GM19193 (cell line): ENCODE measurements around the gene PLEKHH2.

Source experiments
- POLR2A ChIP-seq: IDR thresholded peaks from 4 replicates; pipeline ENCODE4 v1.6.1; 2011; ENCODE audit not compliant: insufficient read depth, insufficient read length; ENCODE audit errors: extremely low read depth

PLEKHH2 gene

DNA sequence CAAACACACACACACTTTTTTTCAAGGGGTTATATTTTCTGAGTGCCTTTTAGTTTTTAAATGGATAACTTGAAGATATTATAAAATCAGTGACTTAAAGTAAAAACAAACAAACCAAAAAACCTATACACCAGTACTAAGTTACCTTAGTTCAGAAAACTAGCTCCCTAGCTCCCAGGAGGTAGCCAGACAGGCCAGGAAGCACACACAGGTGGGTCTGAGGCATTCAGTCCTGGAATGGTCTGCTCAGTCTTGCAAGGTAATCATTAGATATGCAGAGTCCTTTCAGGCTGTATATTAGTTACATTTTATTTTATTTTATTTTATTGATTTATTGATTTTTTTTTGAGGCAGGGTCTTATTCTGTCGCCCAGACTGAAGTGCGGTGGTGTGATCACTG lies 126.0 kb downstream of the PLEKHH2 start:
- no peak for TF ChIP-seq POLR2A

DNA sequence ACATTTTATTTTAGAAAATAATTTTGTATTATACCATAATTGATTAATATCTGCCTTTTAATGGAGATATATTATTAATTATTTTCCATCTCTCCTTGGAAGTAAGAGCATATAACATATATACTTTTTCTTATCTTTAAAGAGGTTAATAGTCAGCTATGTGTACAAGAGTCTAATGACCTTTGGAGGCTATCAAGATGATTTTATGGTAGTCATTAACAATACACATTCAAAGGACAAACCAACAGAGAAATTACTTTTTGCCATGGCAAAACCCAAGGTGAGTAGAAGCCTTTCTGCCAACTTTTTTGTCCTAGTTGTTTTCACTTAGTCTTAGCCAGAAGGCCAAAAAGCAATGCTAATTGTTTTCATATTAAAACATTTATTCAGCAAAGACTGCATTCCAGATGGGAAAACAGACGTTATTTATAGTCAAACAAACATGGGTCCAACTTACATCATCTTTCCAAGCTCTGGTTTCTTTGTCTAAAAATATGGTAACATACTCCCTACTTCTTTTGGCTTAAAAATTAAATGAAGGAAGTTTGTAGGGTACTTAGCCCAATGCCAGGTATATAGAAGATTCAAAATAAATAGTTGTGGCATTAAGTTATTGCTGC lies 127.1 kb downstream of the PLEKHH2 start:
- no peak for TF ChIP-seq POLR2A

DNA sequence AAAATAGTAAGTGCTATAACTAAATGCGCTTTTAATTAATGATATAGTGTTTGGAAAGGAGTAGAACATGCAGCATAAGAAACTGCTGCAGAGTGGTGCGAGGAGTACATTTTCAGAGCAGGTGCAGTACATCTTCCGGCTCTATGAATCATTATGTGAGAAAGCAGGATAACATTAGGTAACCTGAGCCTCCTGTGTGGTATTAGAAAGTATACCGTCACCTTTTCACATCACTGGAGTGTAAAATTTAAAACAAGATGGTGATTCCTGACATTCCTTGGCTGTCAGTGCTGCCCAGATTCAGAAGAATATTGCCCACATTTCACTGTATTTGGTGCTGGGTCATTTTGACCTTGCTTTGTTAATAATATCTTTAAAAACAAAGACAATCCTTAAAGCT lies 128.9 kb downstream of the PLEKHH2 start:
- no peak for TF ChIP-seq POLR2A

DNA sequence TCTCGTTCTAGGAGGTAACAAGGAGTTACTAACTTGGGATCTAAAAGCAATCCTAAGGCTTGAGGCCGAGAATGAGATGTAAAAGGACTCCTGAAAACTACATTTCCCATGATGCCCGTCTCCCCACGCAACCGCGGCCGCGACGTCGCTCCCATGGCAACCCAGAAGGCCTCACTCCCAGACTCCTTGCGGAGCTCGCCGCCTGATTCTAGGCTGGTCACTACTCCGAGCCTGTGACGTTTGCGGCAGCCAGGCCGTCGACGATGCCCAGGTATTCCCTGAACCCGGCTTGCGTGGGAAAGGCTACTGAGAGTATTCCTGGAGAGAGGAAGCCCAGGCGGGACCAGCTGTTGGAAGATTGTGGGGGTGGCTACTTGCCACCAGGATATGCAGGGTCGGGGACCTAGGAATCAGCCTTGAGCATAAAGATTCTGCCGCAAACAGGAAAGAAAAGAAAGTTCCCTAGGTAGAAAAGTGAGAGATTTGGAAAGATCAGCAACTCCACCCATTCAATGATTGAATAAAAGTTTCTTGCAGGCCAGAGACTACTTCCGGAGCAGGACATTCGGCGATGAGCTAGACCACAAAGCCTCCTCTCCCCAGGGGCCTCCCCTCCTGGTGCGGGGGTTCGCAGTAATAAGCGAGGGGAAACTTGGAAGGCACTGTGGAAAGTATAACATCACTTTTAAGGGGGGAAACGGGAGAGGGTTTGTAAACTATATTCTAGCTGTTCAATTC lies 137.0 kb downstream of the PLEKHH2 start, which contains the start of gene DYNC2LI1:
DYNC2LI1 (plus strand) TSS at position 164 of the 738 bp plus-strand sequence; CDS start at position 264, 100 bp downstream.
- TF ChIP-seq POLR2A = peak; percentile 54

DNA sequence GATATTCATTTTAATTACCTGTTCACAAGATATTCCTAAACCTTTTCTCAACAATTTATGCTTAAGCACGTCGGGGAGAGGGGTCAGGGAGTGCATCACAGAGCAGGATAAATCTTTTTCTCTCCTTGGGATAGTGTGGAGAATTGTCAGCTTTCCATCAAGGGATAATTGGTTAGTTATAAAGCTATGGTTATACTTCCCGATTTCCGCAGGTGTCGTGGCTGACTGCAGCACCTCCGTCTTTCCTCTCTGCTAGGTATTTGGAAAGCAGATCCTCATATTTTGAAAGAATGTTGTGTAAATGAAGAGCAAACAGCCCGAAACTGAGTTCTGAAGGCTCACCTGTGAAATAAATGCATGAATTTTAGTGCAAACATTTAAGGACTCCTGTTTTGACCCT lies 137.6 kb downstream of the PLEKHH2 start:
- no peak for TF ChIP-seq POLR2A

DNA sequence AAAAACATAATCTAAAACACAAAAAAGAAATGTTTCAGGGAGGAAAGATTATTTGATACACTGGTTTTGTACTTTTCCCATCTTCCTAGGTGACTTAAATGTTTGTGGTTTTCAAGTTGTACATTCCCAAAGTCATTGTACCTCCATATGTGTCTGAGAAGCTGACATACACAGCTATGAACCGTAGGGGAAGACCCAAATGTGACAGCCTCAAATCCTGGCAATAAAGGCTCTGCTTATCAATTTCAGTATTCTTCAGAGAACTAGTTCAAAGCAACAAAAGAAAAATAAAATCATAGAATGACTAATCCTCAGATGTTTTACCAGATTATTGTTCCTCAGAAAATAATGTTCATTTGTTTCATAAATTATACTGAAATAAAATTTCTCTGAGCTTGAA lies 139.3 kb downstream of the PLEKHH2 start:
- no peak for TF ChIP-seq POLR2A

DNA sequence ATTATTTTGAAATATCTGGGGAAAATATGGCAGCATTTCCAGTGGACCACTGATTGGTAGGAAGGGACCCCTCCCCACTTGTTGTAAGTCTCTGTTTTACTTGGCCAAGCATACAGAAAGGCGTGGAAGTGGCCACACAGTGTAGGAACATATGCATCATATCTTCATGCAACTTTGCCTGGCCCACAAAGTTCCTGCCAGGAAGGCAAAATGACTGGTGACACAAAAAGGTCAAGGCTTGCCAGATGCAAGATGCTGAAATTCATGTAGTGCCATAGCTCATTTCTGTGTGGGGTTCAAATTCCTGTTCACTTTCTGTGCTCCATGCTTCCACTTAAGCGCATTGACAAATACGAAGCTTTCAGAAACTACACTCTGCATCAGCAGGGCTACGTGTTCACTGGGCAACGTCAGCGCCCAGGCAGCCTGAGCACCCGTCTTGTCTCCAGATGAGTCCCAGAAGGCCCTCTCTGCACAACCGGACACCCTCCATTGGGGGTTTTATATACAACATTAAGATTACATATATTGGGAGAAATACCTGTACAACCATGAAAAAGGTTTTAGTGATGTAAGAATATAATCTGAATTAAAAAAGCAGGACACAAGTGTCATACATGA lies 140.4 kb downstream of the PLEKHH2 start:
- no peak for TF ChIP-seq POLR2A

DNA sequence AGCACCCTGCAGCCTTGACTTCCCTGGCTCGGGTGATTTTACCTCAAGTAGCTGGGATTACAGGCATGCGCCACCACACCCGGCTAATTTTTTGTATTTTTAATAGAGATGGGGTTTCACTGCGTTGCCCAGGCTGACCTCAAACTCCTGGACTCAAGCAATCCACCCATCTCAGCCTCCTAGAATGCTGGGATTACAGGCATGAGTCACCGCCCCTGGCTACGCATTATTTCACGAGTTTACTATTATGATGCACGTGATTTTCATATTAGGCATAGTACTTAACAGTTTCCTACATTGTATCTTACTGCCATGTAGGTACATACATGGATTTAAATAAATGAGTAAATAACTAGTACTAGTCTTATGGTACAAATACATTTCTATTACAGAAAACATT lies 141.2 kb downstream of the PLEKHH2 start:
- TF ChIP-seq POLR2A = no peak

DNA sequence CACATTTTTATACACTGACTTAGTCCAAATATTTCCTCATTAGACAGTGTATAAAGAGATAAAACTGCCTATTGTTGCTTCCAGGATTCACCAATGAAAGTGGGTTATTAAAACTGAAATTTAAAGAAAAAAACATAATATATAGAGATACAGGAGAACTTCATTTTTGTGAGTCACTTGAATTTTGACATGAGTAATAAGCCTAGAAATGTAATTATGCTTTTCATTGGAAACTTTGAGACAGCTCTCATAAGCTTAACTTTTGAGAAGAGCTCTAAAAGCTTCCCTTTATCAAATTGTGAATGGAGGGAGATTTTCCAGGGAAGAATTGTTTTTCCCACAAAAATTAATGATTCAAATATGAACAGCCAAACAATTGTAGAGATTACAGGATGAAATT lies 150.8 kb downstream of the PLEKHH2 start:
- TF ChIP-seq POLR2A = no peak

DNA sequence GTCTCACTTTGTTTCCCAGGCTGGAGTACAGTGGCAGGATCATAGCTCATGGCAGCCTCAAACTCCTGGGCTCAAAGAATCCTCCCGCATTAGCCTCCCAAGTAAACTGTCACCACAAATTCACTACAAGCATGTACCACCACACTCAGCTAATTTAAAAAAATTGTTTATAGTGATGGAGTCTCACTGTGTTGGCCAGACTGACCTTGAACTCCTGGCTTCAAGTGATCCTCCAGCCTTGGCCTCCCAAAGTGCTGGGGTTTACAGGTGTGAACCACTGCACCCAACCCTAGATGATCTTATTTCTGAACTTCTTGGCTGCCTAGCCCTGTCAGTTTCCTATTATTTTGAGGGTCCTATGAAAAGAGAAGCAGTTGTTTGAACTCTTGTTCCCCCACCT lies 151.6 kb downstream of the PLEKHH2 start:
- TF ChIP-seq POLR2A = no peak

DNA sequence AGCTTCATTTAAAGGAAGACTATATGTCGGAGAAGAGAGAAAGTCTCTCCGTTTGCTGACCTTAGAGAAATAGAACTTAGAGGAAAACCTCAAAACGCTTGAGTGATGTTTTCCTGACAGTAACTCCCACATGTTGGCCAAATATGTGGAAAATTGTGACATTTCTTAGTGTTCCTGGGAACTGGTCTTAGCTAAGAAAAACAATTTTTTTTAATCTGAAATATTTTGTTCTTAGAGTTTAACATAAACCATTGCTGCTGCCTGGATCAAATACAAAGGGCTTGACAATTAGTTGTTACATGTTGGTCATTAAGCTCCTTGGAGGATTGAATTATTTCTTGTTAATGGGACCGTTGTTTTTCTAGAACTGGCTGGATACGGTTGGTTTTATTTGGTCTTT lies 153.1 kb downstream of the PLEKHH2 start:
- no peak for TF ChIP-seq POLR2A

DNA sequence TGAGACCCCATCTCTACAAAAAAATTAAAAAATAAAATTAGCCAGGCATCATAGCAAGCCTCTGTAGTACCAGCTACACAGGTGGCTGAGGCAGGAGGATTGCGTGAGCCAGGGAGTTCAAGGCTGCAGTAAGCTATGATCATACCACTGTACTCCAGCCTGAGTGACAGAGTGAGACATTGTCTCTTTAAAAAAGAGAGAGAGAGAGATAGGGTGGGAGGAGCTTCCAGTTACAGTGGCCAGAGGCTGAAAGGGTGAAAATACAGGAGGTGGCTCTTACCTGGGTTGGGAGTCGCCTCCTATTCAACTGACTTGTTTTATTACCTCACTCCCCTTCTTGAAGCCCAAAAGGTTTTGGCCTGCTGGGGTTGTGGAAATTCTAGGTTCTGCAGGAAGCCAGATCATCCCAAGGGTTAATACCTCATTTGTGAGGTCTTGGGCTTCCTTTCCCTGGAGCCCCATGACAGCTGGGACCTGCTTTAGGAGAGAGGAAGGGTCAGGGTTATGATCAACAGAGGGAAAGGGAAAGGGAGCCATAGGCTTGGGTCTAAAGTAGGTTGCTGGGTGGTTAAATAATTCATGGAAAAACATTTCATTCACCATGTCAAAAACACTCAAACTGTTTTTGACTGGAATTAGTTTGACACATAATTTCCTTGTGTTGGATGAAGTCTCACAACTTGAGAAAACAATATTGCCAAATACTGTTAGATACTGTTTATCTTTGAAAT lies 154.1 kb downstream of the PLEKHH2 start:
- TF ChIP-seq POLR2A = no peak

DNA sequence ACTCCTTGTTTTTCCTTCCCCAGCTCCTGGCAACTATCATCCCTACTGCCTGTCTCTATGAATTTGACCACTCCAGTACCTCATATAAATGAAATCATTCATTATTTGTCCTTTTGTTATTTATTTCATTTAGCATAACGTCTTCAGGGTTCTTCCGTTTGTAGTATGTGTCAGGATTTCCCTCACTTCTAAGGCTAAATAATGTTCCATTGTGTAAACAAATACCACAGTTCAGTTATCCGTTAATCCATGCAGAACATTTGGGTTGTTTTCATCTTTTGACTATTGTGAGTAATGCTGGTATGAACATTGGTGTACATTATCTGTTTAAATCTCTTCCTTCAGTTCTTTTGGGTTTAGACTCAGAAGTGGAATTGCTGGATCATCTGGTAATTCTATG lies 155.6 kb downstream of the PLEKHH2 start:
- no peak for TF ChIP-seq POLR2A

DNA sequence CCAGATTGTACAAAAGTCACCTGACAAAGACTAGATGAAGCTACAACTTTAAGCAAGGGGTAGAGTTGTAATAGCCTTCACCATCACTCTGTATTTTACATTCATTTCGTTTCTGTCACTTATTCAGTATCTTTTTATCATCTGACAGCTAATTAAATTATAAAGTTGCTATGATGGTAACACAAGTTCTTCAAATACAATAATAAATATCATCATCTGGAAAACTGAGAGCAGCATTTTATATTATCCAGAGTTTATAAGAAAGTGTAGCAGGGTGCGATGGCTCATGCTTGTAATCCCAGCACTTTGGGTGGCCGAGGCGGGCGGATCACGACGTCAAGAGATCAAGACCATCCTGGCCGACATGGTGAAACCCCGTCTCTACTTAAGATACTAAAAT lies 157.9 kb downstream of the PLEKHH2 start:
- no peak for TF ChIP-seq POLR2A

DNA sequence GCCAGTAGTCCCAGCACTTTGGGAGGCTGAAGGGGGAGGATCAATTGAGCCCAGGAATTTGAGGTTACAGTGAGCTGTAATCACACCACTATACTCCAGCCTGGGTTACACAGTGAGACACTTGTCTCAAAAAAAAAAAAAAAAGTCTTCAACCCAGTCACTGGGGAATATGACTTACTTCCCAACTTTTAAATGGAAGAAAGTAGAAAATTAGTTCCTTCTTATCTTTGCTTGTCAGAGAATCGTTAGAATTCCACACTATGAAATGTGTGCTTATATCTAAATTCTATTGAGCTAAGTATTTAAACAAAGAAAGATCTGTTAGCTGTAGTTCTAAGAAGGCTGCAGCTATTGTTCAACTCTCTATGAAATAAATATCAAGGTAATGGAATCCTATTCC lies 159.1 kb downstream of the PLEKHH2 start:
- no peak for TF ChIP-seq POLR2A
